DND-41 (cell line): Measurements from ENCODE around the gene PCK2.

ENCODE experiments used
- CTCF ChIP-seq: IDR thresholded peaks from 2 replicates; pipeline ENCODE4 v1.5.1; 2012; ENCODE audit warnings: borderline replicate concordance, low read length, moderate library complexity, mild to moderate bottlenecking; ENCODE audit not compliant: poor library complexity, severe bottlenecking; ENCODE audit errors: extremely low read depth
- EZH2 ChIP-seq: IDR thresholded peaks from 3 replicates; pipeline ENCODE4 v1.6.1; 2012; ENCODE audit warnings: borderline replicate concordance, low read depth, mild to moderate bottlenecking, moderate library complexity, low read length, inconsistent platforms; ENCODE audit not compliant: severe bottlenecking

- TF ChIP-seq CTCF: no peak
- no peak for TF ChIP-seq EZH2
Measured at GRCh38 chr14:24058951-24059475, 35.1 kb upstream of the PCK2 start.
